ENCODE measurements around the gene FKBP1A. TPM values are rescaled to one million over a fixed set of nuclear protein-coding genes. Genes with fewer than 3 reads are reported as not detected.

The FKBP1A gene
- total RNA-seq, 3 donors from 2014 or later: 168 to 326 (median 300) TPM

DNA sequence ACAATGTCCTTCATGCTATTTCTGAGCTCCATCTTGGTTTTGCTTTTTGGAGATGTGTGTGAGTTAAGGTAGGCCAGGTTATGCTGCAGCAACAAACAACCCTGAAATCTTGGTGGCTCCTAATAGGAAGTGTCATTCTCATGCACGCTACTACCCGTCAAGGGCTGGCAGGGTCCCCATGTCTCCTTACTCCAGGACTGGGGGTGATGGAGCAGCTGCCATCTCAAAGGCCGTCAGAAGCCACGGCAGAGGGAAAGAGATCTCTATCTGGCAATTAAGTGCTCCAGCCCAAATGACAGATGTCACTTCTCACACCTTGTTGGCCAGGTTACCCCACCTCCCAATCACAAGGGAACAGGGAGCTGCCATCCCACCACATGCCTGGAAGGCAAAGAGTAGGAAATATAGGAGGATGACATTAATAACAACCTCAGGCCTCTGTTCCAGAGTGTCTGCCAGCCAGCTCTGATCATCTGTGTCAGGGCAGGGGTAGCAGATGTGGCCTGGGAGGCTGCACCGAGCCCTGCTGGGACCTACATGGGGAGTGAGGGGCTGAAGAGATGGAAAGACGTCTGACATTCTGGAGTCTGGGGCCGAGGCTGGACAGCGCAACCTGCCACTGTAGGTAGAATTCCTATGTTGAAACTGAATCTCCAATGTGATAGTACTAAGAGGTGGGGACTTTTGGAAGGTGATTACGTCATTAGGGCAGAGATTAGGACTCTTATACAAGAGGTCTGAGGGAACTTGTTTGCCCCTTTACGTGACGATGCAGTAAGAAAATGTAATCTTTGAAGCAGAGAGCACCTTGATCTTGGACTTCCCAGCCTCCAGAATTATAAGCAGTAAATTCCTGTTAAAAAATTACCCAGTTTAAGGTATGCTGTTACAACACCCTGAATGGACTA lies 59.1 kb downstream of the FKBP1A start:
- peaks cover 26% of the 10 kb centered on the region for H3K4me1 ChIP-seq (ENCODE audit: low read depth)
- DNase-seq (no peak), ATAC-seq (no peak)
- no peaks in the 10 kb centered on the region for H3K9me3 ChIP-seq
- intact Hi-C loops (cut with DNase I, micrococcal nuclease): no loop called here
- TF ChIP-seq, protein P1, sequence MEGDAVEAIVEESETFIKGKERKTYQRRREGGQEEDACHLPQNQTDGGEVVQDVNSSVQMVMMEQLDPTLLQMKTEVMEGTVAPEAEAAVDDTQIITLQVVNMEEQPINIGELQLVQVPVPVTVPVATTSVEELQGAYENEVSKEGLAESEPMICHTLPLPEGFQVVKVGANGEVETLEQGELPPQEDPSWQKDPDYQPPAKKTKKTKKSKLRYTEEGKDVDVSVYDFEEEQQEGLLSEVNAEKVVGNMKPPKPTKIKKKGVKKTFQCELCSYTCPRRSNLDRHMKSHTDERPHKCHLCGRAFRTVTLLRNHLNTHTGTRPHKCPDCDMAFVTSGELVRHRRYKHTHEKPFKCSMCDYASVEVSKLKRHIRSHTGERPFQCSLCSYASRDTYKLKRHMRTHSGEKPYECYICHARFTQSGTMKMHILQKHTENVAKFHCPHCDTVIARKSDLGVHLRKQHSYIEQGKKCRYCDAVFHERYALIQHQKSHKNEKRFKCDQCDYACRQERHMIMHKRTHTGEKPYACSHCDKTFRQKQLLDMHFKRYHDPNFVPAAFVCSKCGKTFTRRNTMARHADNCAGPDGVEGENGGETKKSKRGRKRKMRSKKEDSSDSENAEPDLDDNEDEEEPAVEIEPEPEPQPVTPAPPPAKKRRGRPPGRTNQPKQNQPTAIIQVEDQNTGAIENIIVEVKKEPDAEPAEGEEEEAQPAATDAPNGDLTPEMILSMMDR (IDR thresholded peaks at IDR 0.05): no peak
- H3K36me3 ChIP-seq (ENCODE audit: low read depth): no peaks in the 10 kb centered on the region
- H3K4me3 ChIP-seq: no peak overlapping the region

DNA sequence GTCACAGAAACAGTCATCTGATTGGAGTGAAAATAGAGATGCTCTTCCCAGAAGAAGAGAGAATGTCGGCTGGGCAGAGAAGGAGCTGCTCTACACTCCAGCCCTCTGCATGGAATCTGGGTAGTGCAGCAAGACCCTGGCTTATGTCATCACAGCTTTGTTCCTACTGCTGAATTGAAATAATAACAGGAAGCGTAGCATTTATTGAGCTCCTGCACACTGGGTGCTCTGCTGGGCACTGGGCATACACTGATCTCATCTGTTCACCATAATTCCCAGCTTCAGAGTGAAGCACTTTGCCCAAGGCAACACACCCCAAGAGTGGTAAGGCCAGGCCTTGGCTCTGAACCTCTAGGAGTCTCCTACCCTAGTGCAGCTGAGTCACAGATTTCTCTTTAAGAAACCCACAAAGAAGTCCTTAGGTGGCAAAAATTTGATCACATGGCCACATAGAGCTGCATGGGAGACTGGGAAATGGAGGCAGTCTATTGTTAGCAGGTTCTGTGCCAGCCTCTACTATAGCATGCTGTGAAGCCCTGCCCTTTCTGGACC lies 60.0 kb downstream of the FKBP1A start:
- Histone ChIP-seq H3K4me3 (no peak overlapping the region), H3K36me3 (ENCODE audit: low read depth) (no peaks in the 10 kb centered on the region), H3K4me1 (ENCODE audit: low read depth) (peaks cover 28% of the 10 kb centered on the region), H3K9me3 (no peaks in the 10 kb centered on the region)
- intact Hi-C loops (cut with DNase I, micrococcal nuclease): no loop called here
- DNase-seq (no peak), ATAC-seq (no peak)
- TF ChIP-seq, protein P1 (IDR thresholded peaks at IDR 0.05): no peak

DNA sequence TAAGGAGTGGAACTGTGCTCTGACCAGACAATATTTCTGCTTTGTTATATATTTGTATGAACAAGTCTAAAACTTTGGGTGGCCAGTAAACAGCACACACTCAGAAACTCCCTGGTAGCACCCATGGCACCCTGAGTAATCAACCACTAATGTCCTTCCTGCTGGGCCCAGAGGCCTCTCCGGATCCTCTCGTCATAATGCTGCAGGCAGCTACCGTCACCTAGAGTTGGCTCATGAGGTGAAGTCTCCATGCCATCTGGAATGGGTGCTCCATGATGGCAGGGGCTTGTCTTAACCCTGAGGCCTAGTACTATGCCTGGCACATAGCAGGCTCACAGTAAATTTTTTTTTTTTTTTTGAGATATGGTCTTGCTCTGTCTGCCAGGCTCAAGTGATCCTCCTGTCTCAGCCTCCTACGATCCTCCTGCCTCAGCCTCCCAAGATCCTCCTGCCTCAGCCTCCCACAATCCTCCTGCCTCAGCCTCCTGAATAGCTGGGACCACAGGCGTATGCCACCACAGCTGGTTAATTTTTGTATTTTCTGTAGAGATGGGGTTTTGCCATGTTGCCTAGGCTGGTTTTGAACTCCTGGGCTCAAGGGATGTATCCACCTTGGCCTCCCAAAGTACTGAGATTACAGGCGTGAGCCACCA lies 60.9 kb downstream of the FKBP1A start:
- Histone ChIP-seq H3K4me3 (no peak overlapping the region), H3K4me1 (ENCODE audit: low read depth) (peaks cover 32% of the 10 kb centered on the region), H3K9me3 (no peaks in the 10 kb centered on the region), H3K36me3 (ENCODE audit: low read depth) (no peaks in the 10 kb centered on the region)
- intact Hi-C loops (cut with DNase I, micrococcal nuclease): no loop called here
- DNase-seq (no peak), ATAC-seq (no peak)
- TF ChIP-seq, protein P1 (IDR thresholded peaks at IDR 0.05): no peak

DNA sequence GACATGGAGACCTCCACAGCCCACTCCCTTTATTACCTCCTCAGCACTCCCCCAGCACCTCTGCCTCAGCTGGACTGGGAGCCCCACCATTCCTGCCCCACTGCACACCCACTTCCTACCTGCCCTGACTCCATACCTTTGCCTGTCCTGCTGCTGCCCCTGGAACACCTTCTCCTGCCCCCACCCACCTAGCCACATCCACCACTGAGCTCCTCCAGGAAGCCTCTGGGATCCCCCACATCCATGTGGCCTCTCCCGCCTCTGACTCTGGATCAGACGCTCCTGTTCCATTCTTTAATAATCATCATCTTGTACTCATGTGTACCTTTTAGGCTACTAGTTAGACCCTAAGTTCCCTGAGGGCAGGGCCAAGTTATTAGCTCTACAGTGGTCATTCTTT lies 61.8 kb downstream of the FKBP1A start:
- H3K4me3 ChIP-seq: no peak overlapping the region
- ATAC-seq (no peak), DNase-seq (no peak)
- intact Hi-C loops (cut with DNase I, micrococcal nuclease): no loop called here
- H3K9me3 ChIP-seq: no peaks in the 10 kb centered on the region
- TF ChIP-seq, protein P1 (IDR thresholded peaks at IDR 0.05): no peak
- no peaks in the 10 kb centered on the region for H3K36me3 ChIP-seq (ENCODE audit: low read depth)
- H3K4me1 ChIP-seq (ENCODE audit: low read depth): peaks cover 34% of the 10 kb centered on the region

DNA sequence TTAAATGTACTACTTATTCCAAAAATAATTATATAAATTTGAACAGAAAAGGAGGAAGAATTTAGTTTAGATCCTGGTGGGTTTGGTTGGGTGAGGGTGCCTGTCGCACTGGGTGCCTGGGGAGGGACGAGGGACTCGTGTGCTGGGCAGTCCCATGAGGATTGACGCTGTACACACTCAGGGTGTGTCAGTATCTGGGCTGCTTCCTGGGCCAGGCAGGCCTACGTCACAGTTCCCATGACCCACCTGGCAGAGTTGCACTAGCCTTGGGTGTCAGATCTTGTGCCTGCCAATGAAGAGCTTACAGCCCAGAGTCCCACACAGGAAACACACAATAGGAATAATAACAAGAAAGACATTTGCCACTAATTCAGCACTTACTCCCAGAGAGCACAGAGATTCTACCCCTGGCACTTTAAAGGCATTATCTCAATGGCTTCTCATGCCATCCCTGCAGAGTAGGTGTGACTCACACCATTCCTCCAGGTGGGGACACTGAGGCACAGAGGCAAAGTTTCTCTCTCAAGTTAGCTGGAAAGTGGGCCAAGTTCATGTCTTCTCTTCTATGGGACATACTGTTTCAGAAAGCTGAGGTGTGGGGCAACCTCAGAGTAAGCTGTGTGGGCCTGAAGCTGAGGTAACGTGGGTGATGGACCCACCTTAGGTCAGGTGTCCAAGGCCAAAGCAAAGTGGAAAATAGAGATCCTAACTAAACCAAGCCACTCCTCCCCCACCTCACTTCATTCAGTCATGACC lies 62.6 kb downstream of the FKBP1A start:
- intact Hi-C loops (cut with DNase I, micrococcal nuclease): no loop called here
- DNase-seq: peak; percentile 82 to 88 (median 86)
- Histone ChIP-seq H3K36me3 (ENCODE audit: low read depth) (no peaks in the 10 kb centered on the region), H3K9me3 (no peaks in the 10 kb centered on the region), H3K4me3 (no peak overlapping the region), H3K4me1 (ENCODE audit: low read depth) (peaks cover 34% of the 10 kb centered on the region)
- TF ChIP-seq, protein P1 (IDR thresholded peaks at IDR 0.05): no peak
- ATAC-seq: peak; percentile 74
